Measurements from ENCODE around the gene DDX28. TPM values are rescaled to one million over a fixed set of nuclear protein-coding genes. Genes with fewer than 3 reads are reported as not detected.

Gene DDX28
- polyA plus RNA-seq, 3 donors = 14.7 to 42.9 (median 27.7) TPM

DNA sequence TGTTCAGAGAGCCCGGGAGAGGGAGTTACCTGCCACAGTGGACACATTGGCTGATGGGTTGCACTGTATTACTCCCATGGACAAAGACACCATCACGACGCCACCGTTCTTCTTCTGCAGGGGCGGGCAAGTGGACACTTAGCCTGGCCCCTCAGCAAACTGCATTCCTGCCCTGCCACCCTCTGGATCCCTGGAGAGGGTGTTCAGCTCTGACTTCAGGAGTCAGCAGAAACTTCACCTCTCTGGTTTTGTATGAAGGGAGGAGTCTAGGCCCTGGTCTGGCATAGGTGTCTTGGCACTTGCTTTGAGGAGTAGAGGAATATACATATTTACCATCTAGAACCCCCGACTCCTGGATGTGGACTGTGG lies 33.0 kb downstream of the DDX28 start:
- Histone ChIP-seq H3K79me2 (ENCODE audit: insufficient read depth, low read length) (peaks cover 13% of the 10 kb centered on the region), H3K4me2 (replicated peaks; ENCODE audit: extremely low read depth, low read length, poor library complexity, severe bottlenecking) (no peak overlapping the region), H3K27me3 (ENCODE audit: control insufficient read depth in 2 of 2, insufficient read depth in 2 of 2, low read length in 2 of 2) (no peaks in the 10 kb centered on the region), H3K27ac (ENCODE audit: low read depth in 1 of 2, low read length in 2 of 2) (no peak overlapping the region), H2AFZ (ENCODE audit: insufficient read depth, low read depth, low read length, poor library complexity, severe bottlenecking) (no peak overlapping the region), H3K4me3 (replicated peaks in 1 of 3; ENCODE audit: low read depth in 2 of 3, low read length in 3 of 3) (no peak overlapping the region), H3K4me1 (ENCODE audit: control insufficient read depth in 1 of 2, insufficient read depth in 2 of 2, low read length in 2 of 2) (peaks cover 42 to 46% of the 10 kb centered on the region in 2 donors), H3K36me3 (replicated peaks in 1 of 2; ENCODE audit: control insufficient read depth in 1 of 2, insufficient read depth in 2 of 2, low read length in 2 of 2) (peaks cover 22 to 34% of the 10 kb centered on the region in 2 donors), H3K9ac (ENCODE audit: insufficient read depth, low read length, poor library complexity, severe bottlenecking) (no peak overlapping the region), H4K20me1 (ENCODE audit: insufficient read depth, low read length) (peaks cover 36% of the 10 kb centered on the region), H3K9me3 (replicated peaks in 1 of 2; ENCODE audit: control insufficient read depth in 1 of 2, insufficient read depth in 1 of 2, low read length in 2 of 2) (no peaks in the 10 kb centered on the region)
- Mint-ChIP-seq H3K27ac (peak overlapping the region in 1 of 7 donors; percentile 65), H3K36me3 (peaks cover 24 to 34% of the 10 kb centered on the region in 2 donors), H3K4me3 (no peak overlapping the region), H3K9me3 (no peaks in the 10 kb centered on the region), H3K27me3 (ENCODE audit: low read depth in 3 of 3) (no peaks in the 10 kb centered on the region), H3K4me1 (peaks cover 53% of the 10 kb centered on the region)
- intact Hi-C loops (cut with micrococcal nuclease) = no loop called here
- no peak for DNase-seq
- WGBS (ENCODE audit: insufficient coverage) = 100% methylated on average over 1 of the region's 6 CpGs
- TF ChIP-seq, protein P1, sequence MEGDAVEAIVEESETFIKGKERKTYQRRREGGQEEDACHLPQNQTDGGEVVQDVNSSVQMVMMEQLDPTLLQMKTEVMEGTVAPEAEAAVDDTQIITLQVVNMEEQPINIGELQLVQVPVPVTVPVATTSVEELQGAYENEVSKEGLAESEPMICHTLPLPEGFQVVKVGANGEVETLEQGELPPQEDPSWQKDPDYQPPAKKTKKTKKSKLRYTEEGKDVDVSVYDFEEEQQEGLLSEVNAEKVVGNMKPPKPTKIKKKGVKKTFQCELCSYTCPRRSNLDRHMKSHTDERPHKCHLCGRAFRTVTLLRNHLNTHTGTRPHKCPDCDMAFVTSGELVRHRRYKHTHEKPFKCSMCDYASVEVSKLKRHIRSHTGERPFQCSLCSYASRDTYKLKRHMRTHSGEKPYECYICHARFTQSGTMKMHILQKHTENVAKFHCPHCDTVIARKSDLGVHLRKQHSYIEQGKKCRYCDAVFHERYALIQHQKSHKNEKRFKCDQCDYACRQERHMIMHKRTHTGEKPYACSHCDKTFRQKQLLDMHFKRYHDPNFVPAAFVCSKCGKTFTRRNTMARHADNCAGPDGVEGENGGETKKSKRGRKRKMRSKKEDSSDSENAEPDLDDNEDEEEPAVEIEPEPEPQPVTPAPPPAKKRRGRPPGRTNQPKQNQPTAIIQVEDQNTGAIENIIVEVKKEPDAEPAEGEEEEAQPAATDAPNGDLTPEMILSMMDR (IDR thresholded peaks at IDR 0.05) = no peak

DNA sequence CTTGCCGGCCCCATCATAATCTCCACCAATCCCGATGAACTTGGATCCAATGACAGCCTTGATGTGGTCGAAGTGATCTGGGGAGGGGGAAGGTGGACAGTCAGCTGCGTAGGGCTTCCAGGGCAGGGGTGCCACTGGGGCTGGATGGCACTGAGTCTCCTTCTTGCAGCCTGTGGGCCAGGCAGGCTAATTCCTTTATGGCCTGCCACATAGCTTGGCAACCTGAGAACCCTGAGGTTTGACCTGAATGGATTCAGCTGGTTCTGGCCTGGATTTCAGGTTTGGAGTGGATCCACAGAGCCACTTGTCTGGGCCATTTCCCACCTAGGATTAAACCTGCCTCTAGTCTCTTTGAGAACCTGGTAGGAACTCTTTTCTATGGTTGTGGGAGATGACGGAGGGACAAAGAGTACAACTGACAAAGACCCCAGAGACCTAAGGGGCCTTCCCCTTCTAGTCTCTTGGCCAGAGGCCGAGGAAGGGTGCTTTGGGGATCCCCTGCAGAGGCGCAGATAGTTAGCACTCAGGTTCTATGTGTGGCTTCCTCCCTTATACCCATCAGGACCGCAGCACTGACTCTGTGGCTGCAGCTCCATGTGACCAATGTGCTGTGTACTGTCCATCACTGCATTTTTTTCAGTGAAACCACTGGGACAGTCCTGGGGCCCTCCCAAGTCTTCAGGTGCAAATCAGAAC lies 33.6 kb downstream of the DDX28 start:
- peak overlapping the region in 2 of 7 donors; percentile 5 to 65 for H3K27ac Mint-ChIP-seq
- no peak overlapping the region for H3K4me3 Mint-ChIP-seq
- Histone ChIP-seq H2AFZ (ENCODE audit: insufficient read depth, low read depth, low read length, poor library complexity, severe bottlenecking) (no peak overlapping the region), H3K4me2 (replicated peaks; ENCODE audit: extremely low read depth, low read length, poor library complexity, severe bottlenecking) (no peak overlapping the region), H3K4me3 (replicated peaks in 1 of 3; ENCODE audit: low read depth in 2 of 3, low read length in 3 of 3) (no peak overlapping the region), H3K9me3 (replicated peaks in 1 of 2; ENCODE audit: control insufficient read depth in 1 of 2, insufficient read depth in 1 of 2, low read length in 2 of 2) (no peaks in the 10 kb centered on the region), H4K20me1 (ENCODE audit: insufficient read depth, low read length) (peaks cover 36% of the 10 kb centered on the region), H3K36me3 (replicated peaks in 1 of 2; ENCODE audit: control insufficient read depth in 1 of 2, insufficient read depth in 2 of 2, low read length in 2 of 2) (peaks cover 22 to 34% of the 10 kb centered on the region in 2 donors), H3K4me1 (ENCODE audit: control insufficient read depth in 1 of 2, insufficient read depth in 2 of 2, low read length in 2 of 2) (peaks cover 42 to 46% of the 10 kb centered on the region in 2 donors), H3K27me3 (ENCODE audit: control insufficient read depth in 2 of 2, insufficient read depth in 2 of 2, low read length in 2 of 2) (no peaks in the 10 kb centered on the region), H3K27ac (ENCODE audit: low read depth in 1 of 2, low read length in 2 of 2) (no peak overlapping the region), H3K9ac (ENCODE audit: insufficient read depth, low read length, poor library complexity, severe bottlenecking) (no peak overlapping the region), H3K79me2 (ENCODE audit: insufficient read depth, low read length) (peaks cover 13% of the 10 kb centered on the region)
- peaks cover 53% of the 10 kb centered on the region for H3K4me1 Mint-ChIP-seq
- peaks cover 24 to 30% of the 10 kb centered on the region in 2 donors for H3K36me3 Mint-ChIP-seq
- TF ChIP-seq, protein P1 (IDR thresholded peaks at IDR 0.05) = no peak
- no peaks in the 10 kb centered on the region for H3K27me3 Mint-ChIP-seq (ENCODE audit: low read depth in 3 of 3)
- intact Hi-C loops (cut with micrococcal nuclease) = no loop called here
- WGBS (ENCODE audit: insufficient coverage) = 90% methylated on average over 6 of the region's 8 CpGs
- DNase-seq = no peak
- no peaks in the 10 kb centered on the region for H3K9me3 Mint-ChIP-seq

Data from CD14-positive monocyte (primary cell).